PC-9 (cell line): ENCODE data around the gene SEC62.

ENCODE experiments used
- CTCF ChIP-seq: fragments of 200-600 bp; sonication (generic); conservative IDR thresholded peaks from 2 replicates; pipeline ENCODE4 v1.6.1; 2017; ENCODE audit warnings: mixed run types, antibody characterized with exemption, mild to moderate bottlenecking, moderate library complexity
- EZH2 ChIP-seq: fragments of 200-600 bp; sonication (generic); IDR thresholded peaks from 2 replicates; pipeline ENCODE4 v1.8.0; 2017; ENCODE audit warnings: antibody characterized with exemption, low read depth

GRCh38 chr3:170027233-170028102, 60.9 kb downstream of the SEC62 start:
- TF ChIP-seq EZH2 (no peak), CTCF (no peak)
